NK-92 (cell line): ENCODE results near the gene PLXNB3.

Experiments
- DNase-seq: peaks from one replicate; lab custom pipeline; 2025; ENCODE audit not compliant: unreplicated experiment; lab: John Stamatoyannopoulos, UW

PLXNB3 gene

DNA sequence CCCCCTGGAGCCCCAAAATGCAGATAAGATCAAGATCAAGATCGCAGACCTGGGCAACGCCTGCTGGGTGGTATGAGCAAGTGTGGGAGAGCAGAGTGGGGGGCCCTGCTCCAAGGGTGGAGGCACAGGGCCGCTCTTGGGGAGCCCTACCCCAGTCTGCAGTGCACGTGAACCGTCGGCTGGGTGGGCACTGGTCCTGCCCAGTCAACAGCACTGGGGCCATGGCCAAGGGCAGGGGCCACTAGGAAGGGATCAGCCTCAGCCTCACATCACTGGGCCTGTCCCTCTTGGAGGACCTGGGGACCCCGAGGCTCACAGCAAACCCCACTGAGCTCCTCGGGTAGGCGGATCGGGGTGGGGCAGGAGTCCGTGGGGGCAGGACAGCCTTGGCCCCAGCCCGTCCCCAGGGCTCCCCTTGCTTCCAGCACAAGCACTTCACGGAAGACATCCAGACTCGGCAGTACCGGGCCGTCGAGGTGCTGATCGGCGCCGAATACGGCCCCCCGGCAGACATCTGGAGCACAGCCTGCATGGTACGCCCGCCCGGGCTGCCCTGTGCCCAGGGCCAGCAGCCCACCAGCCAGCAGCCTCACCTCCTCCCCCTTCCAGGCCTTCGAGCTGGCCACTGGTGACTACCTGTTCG is 20.4 kb downstream of the PLXNB3 start:
- no peak for DNase-seq

DNA sequence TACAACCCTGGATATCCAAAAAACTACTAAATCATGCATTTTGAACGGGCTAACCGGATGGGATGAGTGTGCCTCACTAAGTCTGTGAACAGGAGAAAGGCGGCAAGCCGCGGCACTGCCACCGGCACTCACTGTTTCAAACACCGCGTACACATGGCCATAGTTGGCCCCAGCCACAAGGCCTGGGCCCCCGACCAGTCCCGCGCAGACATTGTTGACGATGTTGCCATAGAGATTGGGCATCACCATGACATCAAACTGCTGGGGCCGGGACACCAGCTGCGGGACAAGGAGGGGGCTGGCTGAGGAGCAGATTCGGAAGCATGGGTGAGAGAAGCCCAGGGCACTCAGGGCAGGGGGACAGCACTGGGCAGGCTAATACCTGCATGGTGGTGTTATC is 22.6 kb downstream of the PLXNB3 start:
- DNase-seq = no peak

DNA sequence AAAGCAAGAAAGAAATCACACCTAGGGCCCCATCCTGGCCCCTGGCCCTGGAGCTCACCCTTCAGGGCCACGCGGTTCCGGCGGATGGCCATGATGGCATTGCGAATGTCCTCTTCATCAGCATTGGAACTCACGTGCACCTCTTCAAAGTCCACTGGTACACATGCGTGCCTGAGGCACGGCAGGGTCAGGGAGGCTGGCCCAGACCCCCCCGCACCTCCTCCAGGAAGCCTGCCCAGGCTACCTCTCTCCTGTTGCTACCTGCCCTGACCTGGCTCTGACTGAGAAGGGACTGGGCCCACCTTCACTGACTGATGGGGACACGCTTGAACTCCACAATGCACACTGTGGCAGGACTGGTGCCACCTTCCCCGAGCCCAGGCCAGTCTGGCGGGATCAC is 25.6 kb downstream of the PLXNB3 start:
- DNase-seq = no peak

DNA sequence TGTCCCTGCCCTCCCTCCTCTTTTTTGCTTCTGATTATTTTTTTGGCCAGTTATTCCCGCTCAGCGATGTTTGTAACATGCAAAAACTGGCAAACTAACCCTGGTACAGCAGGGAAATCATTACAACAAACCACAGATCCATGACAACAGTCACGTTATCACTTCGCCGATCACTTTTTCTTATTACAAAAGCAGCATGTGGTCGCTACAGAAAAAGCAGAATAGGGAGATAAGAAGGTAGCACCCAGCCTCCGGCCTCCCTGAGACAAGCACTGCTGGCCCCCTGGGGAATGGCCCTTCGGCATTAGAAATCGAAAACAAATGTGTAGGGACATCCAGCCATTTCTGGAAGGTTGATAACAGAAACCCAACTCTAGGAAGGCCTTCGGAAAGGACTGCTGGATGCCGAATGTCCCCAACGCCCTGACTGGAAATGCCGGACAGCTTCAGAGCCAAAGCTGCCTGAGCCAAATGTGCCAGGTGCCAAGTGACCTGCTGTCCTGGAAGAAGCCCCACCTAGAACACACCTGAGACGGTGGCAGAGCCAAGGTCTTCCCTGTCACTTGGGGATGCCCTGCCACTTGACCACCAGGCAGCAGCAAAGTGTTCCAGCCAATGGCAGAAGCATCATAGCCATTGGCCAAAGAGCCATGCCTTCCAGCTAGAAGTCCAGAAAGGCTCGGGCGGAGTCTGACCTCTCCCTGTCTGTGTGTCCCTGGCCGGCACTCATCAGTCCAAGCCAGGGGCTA is 27.2 kb downstream of the PLXNB3 start:
- no peak for DNase-seq

DNA sequence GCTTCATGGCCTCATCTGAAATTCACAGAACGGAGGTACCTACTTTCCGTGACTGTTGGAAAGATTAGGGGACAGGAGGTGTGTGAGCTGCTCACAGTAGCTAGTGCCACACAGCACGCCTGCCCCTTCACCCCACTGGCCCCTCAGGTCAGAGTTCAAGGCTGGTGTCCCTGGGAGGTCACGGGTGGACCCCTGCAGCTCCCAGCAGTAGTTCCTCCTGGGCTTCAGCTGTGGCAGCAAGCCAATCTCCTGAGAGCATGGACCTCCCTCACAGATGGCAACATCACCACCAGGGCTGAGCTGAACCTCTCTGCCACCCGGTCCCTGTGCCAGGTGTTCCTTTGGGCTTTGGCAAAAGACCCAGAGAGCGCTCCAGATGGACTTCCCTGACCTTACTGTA is 28.3 kb downstream of the PLXNB3 start:
- no peak for DNase-seq

DNA sequence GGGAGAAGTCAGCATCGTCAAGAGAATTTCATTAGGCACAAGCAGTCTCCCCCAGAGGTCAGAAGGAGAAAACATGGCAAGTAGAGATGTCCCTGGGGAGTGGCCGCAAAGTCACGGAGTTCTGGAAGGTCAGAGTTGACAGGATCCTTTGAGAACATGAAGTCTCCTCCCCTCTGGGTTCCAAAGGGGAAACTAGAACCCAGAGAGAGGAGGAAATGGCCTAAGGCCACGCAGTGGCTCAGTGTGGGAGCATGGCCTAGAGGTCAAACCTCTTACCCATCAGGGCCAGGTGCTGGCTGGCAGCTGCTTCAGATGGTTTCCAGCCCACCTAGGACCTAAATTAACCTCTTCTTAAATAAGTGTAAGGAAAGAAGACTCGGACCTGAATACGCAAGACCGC is 29.2 kb downstream of the PLXNB3 start:
- DNase-seq = no peak

DNA sequence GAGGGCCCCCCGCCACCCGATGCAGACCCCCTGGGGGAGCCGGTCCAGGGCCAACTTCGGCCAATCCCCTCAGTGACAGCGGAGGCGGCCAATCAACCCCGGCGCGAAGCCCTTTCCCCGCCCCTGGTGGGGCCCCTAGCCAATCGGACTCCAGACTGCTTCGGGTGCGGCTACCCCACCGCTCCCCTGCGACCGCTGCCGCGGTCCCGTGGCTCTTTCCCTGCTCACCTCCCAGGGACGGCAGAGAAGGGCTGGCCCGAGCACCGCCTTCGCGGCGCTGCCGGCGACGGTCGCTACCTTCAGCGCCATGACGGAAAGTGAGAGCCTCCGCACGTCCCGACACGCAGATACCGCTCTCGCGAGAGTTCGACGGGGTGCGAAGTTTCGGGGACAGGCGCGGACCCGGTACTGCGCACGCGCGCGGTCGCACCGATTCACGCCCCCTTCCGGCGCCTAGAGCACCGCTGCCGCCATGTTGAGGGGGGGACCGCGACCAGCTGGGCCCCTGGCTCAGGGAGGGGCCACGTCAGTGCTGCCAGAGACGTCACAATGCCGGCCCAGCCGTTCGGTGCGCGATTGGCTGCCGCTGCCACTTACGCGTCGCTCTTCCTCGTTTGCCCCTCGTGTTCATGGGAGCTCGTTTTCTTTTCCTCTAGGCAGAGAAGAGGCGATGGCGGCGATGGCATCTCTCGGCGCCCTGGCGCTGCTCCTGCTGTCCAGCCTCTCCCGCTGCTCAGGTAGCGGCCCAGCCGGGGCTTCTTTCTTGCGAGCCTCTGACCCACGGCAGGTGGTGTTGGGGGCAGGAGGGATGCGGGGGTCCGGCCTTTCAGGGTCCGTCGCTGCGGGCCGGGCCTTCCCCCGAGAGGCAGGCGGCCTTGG is 30.2 kb downstream of the PLXNB3 start, which contains the start of the genes IDH3G and SSR4:
IDH3G (minus strand) TSS at position 358 of the 879 bp plus-strand sequence; CDS start at position 309, 49 bp downstream.
SSR4 (plus strand) TSS at position 651 of the 879 bp plus-strand sequence; CDS start at position 671, 20 bp downstream.
- peak; percentile 45 for DNase-seq

DNA sequence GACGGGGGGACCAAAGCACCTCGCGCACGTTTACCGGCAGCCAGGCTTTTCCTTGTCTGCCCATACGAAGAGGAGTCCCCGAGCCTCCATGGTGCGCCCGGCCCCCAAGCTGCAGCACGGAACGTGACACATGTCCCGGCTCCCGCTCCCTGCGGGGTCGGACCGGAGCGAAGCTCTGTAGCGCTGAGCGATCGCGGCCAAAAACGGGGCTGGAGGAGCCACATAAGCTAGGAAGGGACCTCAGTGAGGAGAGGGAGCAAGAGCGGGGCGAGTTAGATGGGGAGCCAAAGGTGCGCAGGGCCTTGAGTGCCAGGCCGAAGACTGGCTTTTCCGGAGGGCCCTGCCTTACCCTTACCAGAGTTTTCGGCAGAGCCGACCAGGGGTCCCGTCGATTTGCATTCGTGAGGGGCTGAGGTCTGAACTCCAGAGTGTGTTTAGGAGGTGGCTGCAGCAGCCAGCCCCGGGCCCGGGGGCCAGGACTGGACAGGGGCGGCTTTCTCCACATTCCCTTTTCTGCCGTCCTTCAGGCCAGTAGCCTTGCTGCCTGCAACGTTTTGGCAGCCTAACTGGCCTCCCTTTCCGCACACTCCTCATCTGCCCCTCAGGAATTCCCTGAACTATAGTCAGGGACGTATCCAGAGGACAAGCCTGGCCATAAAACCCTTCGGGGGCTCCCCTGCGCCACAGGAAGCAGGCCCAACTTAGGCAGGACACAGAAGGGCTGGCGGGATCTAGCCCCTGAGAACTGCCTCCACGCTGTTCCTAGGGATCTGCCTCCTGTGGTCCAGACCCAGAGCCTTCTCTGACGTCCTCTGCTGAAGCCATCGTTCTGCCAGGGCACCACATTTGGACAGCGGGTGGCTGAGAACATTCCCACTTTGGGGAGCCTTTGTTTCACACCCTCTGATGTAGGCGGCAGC is 31.1 kb downstream of the PLXNB3 start:
- DNase-seq = no peak

DNA sequence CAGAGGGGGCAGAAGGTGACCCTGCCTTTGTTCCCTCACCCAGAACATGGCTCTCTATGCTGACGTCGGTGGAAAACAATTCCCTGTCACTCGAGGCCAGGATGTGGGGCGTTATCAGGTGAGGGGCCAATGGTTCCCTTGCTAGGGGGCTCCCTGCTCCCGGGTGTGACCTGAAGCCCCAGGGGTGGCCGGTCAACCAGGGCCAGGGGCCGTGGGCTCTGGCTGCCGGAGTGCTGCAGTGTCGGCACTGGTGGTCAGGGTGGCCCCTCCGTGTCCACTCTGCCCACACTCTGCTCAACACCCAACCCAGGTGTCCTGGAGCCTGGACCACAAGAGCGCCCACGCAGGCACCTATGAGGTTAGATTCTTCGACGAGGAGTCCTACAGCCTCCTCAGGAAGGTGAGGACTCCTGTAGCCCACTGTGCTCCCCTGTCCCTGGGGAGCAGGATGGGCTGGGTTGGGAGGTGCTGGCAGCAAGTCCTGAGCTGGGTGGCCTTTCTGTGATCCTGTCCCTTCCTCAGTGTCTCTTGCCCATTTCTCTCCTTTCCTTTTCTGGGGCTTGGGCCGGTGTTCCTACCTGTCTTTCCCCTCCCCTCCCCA is 33.5 kb downstream of the PLXNB3 start:
- DNase-seq = no peak

DNA sequence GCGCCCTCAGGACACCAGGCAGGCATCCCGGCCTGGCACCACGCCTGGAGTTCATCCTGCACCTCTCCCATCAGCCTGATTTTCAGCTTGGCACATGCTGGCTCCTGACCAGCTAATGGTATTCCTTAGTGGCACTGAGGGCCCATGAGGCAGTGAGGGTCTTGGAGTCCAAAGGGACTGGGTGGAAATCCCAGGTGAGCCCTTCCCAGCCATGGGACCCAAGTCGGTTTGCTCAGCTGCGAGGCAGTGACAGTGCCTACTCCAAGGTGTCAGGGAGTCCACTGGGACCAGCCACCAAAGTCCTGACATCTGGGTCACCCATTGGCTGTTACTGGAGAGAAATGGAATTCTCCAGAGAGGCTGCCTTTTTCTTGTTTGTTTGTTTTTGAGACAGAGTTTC is 35.3 kb downstream of the PLXNB3 start:
- no peak for DNase-seq

DNA sequence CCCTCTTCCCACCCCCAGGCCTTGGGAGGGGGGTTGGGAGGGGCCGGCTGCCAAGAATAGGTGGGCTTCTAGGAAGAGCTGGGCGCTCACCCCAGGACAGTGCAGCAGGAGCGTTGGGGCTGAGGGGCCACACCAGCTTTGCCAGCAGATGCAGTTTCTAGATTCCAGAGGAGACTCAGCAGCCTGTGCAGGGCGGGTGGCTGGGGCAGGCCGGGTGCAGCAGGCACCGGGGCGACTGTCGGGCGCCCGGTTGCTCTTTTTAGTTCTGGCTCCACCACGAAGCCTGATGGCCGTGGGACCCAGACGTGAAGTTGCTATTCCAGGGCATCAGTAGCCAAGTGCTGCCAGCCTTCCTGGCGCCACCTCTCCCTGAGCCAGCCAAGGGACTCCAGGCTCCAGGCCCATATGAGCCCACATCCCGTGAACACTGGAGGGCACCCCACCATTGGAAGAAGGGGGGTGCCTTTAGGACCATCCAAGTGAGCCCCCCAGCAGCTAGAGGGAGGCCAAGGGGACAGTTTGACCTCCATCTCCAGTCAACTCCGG is 36.2 kb downstream of the PLXNB3 start:
- no peak for DNase-seq

DNA sequence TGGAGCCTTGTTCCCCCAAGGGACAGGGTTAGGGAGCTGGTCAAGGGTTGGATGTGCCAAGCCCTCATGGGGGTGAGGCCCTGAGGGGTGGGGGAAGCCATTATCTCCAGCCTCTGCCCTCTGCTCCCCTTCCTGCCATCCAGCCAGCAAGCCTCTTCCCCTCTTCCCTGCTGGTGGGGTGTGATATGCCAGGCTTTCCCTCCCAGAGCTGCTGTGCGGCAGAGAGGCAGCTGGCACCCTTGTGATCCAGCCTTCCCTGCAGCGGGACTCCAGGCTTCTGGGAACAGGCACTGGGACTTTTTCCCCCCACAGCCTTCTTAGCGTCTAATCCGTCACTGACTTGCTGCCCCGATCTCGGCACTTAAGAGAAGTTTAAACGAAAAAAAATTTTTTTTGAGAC is 36.7 kb downstream of the PLXNB3 start:
- no peak for DNase-seq

DNA sequence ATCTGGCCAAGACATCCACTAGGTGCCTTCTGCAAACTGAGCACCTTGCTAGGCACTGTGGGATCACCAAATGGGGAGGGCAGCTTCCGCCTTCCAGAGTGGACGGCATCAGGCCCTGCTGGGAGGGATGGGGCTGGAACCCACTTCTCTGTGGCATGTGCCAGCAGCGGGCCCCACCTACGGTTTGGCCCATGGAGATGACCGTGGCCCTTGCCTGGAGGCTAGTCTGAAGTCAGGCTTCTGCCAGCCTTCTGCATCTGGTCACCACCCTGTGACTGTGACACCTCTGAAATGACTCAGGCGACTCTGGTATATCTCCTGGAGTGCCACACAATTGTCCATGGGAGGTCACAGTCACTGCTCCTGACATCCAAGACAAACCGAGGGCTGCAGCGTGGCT is 37.6 kb downstream of the PLXNB3 start:
- no peak for DNase-seq

DNA sequence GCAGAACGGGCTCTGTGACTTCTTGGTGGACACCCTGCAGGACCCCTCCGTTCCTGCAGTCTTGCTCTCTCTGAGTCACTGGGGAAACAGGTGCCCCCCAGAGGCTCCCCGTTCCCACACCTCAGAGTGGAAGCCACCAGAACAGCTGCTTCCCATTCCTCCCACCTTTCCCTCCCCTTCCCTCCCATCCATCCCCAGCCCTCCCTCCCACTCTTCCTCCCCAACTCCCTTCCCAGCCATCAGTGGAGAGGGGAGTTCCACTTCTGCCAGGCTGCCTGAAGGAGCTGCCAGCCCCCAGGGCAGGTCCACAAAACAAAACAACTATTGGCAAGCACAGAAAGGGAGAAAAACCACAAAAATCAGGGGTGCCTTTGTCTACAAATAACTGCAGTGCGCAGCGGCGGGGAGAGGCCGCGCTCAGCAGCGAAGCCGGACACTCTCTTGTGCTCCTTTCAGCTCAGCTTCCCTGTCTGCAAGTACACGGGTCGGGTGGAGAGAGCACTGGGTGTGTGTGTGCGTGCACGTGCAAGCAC is 38.5 kb downstream of the PLXNB3 start:
- DNase-seq = no peak

DNA sequence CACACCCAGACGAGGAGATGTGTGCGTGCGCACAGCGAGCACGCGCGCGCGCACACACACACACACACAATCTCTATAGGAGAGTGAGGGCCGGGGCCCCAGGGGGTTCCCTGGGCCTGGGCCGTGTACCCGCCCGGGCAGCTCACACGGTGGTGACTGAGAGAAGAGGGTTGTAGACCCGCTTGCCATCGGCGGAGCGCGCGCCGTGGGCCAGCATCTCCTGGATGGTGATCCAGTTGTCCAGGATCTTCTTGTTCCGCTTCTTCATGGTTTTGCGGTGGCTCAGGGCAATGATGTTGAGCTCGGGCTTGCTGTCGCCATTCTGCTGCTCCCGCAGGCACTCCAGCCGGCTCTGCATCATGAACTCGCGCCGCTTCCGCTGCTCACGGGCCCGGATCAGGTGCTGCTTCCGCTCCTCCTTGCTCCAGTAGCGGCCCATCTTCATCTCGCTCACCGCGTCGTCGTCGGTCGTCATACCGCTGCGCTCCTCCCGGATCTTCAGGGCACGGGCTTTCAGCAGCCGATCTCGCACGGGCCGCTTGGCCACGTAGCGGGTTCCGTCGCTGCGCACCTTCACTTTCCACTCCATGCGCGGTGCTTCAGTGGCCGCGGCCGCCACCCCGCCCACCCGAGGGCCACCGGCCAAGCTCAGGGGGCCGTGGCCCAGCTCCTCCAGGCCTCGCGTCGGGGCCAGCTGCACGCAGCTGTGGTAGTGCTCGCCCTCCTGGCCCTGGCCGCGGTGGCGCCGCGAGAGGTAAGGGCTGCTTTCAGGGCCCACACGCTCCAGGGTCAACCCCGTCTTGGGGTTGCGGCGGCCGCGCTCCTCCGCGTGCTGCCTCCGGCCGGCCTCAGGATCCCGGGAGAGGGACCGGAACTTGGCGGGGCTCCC is 39.4 kb downstream of the PLXNB3 start:
- DNase-seq = no peak

DNA sequence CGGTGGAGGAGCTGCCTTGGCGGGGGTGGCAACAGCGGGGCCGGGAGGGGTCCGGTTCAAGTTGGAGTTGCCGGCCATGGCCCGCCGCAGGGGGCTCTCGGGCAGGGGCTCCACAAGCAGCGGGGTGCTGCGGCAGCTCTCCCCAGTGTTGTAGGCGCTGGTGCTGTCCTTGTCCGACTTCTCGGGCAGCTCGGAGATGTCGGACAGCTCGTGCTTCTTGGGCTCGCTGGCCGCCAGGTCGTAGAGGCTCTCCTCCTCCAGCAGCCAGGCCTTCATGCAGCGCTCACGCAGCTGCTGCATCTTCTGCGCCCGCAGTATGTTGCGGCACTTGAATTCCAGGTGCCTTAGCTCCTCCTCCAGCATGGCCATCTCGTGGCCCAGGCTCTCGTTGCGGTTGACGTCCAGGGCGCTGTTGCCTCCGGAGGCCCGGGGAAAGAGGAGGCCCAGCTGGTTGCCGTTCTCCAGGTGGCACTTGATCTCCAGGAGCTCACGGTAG is 40.1 kb downstream of the PLXNB3 start:
- DNase-seq = no peak

DNA sequence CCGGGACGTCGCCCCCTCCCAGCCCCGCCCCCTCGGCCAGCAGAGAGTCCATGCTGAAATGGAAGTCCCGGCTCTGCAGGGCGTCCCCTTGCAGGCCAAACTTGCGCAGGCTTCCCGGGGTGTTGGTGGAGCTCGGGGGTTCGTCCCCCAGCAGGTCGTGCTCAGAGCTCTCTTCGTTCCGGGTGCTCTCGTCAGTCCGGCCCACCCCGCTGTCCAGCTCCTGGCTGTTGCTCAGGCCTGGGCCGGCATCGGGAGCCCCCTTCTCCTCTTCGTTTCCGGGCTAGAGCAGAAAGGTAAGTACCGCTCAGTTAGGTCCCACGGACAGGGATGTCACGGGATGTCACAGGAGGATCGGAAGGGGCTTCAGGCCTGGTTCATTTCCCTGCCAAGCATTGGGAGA is 40.6 kb downstream of the PLXNB3 start:
- no peak for DNase-seq

DNA sequence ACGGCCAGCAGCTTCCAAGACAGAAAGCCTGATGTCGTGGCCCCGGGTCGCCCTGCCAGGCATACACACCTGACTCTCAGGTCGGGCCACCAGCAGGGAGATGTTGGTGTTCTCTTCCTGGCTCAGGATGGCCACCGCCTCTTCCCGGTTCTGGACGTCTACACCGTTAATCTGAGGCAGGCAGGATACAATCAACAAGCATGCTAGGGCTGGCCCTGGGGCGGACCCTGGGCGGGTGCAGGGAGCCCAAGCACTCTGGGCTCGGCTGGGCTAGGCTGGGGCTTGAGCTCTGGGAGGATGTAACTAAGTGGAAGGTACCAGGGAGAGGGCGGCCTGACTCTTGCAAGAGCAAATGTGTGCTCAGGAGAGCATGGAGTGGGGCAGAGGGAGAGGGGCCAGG is 41.4 kb downstream of the PLXNB3 start:
- no peak for DNase-seq
